GM19035 (cell line): ENCODE measurements around the gene TBC1D3I.
A peak's percentile ranks its signal among the peaks of the same experiment; 100 is the strongest.
"Not testable (repeated sequence)": the region's sequence is repeated elsewhere in the genome, so short reads cannot be mapped to it uniquely, and the experiment has no call there.

Experiments used
- ATAC-seq: cut with Tn5 transposase; IDR thresholded peaks from one replicate; pipeline ENCODE4 v1.9.1; 2021; ENCODE audit not compliant: unreplicated experiment

Gene TBC1D3I

DNA sequence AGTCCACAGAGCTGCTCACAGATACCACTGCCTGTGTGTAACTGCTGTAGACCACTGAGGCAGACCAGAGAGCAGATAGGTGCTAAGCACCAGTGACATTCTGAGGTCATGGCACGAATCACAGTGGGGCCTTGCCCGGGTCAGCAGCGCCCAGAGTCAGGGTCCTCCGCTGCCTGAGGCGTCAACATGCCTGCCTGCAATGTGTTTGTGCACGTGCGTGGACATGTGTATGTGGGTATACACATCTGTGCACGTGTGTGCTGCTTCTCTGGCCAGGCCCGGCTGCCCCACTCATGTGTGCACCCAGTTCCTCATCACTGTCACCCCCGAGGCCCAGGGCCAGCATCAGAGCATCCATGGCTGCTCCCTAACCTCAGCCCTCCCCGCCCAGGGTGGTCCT is at the start of gene TBC1D3I:
TSS of gene TBC1D3I (minus strand) at position 101 of the 400 bp plus-strand sequence. CDS start 1,585 bp downstream, outside the sequence.
- not testable (repeated sequence) for ATAC-seq

DNA sequence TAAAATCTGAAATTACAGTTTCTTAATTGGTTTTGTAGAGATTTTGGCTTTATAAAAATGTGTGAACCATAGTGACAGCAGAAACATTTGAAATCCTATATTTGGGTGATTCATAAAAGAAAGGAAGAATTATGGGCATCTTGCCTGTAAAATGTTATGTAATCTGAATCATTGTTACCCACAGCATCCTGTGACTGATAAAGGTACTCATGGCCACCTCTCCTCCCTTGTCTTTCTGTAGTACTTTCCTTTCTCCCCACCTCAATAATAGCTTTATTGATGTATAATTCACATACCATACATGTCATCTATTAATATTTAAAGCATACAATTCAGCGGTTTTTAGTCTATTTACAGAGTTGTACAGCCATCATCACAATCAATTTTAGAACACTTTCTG is 30.8 kb upstream of the TBC1D3I start:
- not testable (repeated sequence) for ATAC-seq

DNA sequence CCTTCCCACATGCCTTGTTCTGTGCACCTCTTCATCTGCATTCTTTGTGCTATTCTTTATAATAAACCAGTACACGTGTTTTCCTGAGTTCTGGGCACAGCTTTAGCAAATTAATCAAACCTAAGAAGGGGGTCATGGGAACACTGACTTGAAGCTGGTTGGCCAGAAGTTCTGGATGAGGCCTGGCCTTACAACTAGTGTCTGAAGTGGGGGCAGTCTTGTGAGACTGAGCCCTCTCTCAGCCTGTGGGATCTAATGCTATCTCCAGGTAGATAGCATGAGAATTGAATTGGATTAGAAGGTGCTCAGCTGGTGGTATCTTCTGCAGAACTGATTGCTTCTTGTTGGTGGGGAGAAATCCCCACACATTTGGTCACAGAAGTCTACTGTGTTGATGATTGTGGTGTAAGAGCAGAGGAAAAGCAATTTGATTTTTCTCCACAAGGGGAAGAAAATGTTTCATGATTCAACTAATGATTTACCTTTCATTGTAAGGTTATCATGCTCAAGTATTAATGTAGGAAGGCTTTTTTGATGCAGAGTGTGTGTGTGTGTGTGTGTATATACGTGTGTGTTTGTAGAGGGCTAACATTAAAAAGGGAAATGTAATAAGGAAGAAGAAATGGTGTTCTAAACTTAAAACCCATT is 25.7 kb upstream of the TBC1D3I start:
- not testable (repeated sequence) for ATAC-seq

DNA sequence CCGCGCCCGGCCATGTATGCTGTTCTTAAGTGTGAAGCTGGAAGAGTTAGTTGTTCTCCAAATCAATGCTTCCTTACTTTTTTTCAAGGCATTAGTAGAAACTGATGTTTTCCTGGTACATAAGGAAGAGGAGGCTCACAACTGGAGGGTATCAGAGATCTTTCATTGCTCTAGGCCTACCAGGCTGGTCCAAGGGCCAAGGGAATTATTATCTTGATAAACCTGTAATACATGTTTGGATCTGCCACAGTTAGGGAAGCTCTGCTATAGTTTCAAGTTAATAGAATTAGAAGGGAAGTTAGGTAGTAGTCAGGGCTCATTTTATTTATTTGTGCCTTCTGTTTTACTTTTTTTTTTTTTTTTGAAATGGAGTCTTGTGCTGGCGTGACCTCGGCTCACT is 19.8 kb upstream of the TBC1D3I start:
- ATAC-seq, result not testable (repeated sequence)

DNA sequence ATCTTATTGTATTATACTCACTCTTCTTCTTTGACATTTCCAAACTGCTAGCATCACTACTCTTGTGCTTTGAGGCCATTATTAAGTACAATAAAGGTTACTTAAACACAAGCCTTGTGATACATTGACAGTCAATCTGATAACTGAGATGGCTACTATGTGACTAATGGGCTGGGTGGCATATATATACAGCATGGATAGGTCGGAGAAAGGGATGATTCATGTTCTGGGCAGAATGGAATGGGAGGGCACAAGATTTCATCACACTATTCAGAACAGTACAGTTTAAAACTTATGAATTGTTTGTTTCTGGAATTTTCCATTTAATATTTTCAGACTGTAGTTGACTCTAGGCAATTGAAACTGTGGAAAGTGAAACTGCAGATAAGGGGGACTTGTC is 18.9 kb upstream of the TBC1D3I start:
- not testable (repeated sequence) for ATAC-seq

DNA sequence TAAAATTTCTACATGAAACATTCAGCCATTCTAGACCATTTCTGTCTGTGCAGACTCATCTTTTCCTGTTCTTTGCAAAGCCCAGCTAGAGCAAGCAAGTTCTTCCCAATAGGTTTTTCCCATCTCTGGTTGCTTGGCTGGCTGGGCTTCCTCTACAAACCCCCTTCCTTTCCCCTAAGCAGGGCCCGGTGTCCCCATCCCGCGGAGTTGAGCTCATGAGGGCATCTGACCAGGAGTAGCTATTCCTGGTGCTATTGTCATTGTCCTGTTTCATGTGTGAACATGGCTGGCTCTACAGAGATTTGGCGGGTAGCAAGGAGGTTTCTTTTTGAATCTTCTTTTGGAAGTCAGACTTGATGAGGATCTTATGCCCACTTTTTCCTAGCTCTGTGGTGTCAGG is 22.3 kb downstream of the TBC1D3I start:
- not testable (repeated sequence) for ATAC-seq

DNA sequence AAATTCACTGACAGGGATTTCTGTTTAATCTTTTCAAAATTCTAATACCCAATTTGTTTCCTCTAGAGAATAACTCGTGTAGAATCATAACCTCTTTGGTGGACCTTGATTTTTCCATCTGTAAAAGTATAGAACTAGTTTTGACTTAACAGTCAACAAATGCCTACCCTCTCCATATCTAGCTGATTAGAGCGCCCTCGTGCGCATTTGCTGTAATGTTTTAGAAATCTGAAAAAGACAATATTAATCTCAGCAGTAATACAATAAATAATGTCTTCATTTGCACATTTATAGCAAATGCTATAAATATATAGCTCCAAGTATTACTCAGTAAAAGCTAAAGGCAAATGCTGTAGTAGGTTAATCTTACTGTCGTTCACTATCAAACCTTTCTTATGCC is 34.7 kb downstream of the TBC1D3I start:
- not testable (repeated sequence) for ATAC-seq

DNA sequence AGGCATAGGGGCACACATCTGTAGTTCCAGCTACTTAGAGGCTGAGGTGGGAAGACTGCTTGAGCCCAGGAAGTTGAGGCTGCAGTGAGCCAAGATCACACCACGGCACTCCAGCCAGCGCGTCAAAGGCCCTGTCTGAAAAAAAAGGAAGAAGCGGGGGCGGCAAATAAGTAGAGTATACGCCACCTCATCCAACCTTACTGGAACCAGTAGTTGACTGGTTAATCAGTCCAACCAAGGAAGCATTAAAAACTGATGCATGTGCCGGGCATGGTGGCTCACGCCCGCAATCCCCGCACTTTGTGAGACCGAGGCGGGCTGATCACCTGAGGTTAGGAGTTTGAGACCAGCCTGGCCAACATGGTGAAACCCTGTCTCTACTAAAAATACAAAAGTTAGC is 41.4 kb downstream of the TBC1D3I start:
- not testable (repeated sequence) for ATAC-seq

DNA sequence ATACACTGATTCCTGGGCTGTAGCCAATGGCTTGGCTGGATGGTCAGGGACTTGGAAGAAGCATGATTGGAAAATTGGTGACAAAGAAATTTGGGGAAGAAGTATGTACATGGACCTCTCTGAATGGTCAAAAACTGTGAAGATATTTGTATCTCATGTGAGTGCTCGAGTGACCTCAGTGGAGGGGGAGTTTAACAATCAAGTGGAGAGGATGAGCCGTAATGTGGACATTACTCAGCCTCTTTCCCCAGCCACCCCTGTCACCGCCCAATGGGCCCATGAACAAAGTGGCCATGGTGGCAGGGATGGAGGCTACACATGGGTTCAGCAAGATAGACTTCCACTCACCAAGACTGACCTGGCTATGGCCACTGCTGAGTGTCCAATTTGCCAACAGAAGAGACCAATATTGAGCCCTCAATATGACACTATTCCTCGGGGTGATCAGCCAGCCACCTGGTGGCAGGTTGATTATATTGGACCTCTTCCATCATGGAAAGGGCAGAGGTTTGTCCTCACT is 42.7 kb downstream of the TBC1D3I start:
- ATAC-seq, result not testable (repeated sequence)

DNA sequence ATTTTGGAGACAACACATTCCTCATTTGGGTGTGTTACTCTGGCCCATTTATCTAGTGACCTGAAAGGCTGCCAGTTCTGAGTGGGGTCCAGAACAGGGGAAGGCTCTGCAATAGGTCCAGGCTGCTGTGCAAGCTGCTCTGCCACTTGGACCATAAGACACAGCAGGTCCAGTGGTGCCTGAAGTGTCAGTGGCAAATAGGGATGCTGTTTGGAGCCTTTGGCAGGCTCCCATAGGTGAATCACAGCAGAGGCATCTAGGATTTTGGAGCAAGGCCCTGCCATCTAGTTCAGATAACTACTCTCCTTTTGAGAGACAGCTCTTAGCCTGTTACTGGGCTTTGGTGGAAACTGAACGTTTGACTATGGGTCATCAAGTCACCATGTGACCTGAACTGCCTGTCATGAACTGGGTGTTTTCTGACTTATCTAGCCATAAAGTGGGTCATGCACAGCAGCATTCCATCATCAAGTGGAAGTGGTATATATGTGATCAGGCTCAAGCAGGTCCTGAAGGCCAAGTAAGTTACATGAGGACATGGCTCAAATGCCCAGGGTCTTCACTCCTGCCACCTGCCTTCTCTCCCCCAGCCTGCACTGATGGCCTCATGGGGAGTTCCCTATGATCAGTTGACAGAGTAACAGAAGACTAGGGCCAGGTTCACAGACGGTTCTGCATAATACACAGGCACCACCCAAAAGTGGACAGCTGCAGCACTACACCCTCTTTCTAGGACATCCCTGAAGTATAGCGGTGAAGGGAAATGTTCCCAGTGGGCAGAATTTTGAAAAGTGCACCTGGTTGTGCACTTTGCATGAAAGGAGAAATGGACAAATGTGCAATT is 43.4 kb downstream of the TBC1D3I start:
- not testable (repeated sequence) for ATAC-seq

DNA sequence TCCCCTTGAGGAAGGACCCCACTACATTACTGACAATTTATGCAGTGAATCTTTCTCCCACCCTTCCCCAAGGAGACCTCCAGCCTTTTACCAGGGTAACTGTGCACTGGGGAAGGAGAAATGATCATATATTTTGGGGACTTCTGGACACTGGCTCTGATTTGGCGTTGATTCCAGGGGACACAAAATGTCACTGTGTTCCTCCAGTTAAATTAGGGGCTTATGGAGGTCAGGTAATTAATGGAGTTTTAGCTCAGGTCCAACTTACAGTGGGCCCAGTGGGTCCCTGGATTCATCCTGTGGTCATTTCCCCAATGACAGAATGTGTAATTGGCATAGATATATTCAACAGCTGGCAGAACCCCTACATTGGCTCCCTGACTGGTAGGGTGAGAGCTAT is 44.8 kb downstream of the TBC1D3I start:
- ATAC-seq, result not testable (repeated sequence)

DNA sequence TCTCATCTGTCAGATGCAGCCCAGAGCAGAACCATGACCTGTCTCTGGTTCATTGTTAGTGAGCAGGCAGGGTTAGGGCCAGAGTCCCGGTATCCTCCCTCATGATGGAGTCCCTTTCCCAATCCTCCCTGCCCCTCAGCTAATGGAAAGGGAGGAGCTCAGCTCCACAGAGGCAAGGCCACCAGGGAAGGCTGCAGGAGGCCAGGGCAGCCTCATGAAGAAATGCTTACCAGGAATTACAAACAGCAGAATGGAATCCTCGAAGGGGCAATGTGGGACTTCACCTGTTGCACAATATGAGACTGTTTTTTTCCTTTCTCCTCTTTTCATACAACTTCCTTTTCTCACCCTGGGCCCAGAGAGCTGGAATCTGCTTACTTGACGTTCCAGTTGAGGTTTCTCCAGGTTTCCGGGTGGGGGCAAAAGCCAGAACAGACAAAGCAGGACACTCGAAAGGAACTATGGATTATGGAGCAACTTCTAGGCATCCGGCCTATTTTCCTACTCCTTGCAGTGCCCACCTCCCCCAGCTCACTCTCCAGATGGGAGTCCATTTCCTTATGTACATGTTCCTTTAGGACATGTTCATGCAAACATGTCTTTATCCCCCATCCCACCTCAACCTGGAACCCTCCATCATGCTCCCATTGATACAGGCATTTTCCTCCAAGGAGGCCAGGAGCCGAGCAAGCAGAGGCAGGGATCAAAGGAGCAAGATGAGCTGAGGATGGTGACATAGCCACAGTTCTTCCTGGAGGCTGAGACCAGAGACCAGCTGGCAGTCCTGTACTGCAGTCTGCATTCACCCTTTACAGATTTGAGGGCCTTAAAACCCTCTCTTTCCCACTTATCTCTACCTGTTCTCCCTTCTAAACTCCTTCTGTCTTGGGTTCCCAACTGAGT is 48.7 kb downstream of the TBC1D3I start:
- not testable (repeated sequence) for ATAC-seq

DNA sequence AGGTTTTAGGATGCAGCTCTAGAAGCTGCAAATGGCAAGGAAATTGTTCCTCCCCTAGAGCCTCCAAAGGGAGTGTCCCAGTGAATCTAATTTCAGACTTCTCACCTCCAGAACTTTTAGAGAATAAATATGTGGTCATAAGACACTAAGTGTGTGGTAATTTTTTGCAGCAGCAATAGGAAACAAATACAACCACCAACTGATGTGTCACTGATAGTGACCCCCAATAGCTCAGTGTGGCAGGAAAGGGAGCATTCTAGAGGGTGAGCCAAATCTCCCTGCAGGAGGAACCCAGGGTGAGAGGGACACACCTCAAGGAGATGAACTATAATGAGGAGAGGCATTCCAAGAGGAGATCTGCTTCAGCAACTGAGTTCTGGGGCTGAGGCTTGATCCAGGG is 49.5 kb downstream of the TBC1D3I start:
- no peak for ATAC-seq

DNA sequence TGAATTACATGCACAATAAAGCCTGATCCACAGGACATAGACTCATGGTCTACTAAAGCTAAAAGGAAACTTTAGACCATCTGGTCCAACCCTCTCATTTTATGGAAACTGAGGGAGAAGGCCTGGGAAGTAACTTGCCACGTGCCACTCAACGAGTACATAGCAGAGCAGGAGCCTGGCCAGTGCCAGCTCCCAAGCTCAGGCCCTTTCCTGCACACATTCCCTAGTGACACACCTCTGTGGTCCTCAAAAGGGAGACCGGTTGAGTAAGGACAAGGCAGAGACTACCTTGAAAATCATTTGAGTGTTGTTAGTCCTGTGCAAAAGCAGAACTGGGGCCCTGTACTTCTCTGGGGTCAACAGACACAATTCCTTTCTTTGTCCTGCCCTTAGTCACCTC is 50.7 kb downstream of the TBC1D3I start:
- no peak for ATAC-seq

DNA sequence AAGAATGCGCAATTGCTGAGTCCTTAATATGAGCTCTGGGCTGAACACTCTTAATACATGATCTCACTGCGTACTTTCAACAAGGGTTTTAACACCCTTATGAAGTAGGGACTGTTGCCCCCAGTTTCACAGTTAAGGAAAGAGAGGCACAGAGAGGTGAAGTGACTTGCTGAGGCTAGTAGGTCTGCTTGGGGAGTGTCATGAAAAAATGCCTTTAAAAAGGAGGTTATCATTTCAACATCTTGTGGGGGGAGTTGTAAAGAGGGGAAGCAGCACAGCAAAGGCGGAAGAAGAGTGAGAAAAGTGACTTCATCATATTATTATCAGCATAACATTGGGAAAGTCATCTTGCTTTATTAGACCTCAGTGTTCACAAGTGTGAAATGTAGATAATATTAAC is 51.4 kb downstream of the TBC1D3I start:
- ATAC-seq, result no peak

DNA sequence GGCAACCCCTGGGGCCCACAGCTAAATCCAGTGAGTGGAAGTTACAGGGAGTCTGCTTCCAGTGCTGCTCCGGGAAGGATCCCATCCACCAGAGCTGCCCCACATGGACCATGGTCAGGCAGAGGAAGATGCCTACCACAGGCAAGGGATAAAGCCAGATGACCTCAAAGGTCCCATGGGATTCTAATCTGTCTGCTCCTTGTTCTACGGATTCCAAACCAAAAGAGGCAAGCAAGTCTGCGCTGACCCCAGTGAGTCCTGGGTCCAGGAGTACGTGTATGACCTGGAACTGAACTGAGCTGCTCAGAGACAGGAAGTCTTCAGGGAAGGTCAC is 52.1 kb downstream of the TBC1D3I start:
- ATAC-seq, result no peak

DNA sequence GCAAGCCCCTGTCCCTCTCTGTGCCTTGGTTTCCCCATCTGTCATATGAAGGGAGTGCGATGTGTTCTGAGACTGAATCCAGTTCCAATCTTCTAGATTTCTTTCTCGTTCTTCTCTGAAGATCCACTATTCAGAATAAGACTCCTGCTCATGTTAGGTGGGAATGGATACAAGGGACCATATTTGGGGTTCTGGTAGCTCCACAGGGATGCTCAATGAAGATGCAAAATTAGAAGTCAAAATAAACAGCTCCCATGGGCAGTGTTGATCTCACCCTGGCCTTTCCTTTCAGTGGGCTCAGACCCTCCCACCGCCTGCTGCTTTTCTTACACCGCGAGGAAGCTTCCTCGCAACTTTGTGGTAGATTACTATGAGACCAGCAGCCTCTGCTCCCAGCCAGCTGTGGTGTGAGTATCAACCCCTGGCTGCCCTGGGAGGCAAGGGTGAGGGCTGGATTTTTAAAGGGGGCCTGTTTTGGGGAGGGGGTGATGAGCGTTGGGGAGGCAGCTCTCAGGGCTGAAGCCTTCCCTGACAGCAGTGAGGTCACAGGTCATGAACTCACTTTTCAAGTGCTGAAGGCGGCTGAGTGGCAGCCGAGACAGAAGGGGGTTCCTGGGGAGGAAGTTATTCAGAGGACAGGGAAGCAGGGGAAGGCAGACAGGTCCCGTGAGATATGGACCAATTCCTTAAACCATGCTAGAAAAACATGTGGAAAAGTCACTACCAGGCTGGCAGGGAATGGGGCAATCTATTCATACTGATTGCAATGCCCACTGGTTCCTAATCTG is 52.7 kb downstream of the TBC1D3I start:
- ATAC-seq, result not testable (repeated sequence)

DNA sequence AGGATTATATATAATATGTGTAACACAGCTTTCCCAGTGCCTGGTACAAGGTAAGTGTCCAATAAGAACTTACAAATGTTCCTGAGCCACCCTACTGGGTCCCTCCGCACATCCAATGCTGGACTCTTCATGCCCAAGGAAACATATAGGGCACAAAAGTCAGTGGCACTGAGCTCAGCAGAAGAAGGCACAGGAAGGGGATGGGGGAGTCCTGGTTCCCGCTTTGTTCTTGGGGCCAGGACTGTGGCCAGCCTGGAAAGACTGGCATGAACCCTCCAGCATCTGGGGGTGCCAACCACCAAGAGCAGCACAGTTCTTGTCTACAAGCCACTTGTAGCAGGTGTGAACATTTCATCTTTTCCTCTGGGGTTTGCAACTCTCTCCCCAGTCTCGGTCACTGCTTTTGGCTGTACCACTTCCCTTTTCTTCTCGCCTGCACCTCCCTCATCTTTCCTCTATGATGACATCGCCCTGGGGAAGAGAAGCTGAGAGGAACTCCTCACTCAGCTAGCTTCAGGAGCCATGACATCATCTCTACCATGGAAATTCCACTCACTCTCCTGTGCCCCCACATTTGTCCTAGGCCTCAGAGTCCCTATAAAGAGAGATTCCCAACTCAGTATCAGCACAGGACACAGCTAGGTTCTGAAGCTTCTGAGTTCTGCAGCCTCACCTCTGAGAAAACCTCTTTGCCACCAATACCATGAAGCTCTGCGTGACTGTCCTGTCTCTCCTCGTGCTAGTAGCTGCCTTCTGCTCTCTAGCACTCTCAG is 53.7 kb downstream of the TBC1D3I start, which contains the start of gene CCL4L2:
TSS of gene CCL4L2 (plus strand) at position 625 of the 773 bp plus-strand sequence.
- ATAC-seq, result peak; percentile 71

DNA sequence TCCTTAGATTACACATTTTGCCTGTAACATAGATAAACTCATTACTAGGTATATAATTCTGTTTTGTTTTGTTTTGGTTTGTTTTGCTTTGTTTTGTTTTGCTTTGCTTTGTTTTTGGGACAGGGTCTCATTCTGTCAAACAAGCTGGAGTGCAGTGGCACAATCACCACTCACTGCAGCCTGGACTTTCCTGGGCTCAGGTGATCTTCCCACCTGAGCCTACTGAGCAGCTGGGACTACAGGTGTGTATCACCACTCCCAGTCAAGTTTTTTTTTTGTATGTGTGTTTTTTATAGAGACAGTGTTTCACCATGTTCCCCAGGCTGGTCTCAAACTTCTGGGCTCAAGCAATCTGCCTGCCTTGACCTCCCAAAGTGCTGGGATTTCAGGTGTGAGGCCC is 54.8 kb downstream of the TBC1D3I start:
- no peak for ATAC-seq
